Measurements from ENCODE around the gene WDR55. TPM values are rescaled to one million over a fixed set of nuclear protein-coding genes. Genes with fewer than 3 reads are reported as not detected.
"Not testable (repeated sequence)": the region's sequence is repeated elsewhere in the genome, so short reads cannot be mapped to it uniquely, and the experiment has no call there.

Gene WDR55
- total RNA-seq, 2 donors from 2014 or later = 8.3 to 12.4 TPM

DNA sequence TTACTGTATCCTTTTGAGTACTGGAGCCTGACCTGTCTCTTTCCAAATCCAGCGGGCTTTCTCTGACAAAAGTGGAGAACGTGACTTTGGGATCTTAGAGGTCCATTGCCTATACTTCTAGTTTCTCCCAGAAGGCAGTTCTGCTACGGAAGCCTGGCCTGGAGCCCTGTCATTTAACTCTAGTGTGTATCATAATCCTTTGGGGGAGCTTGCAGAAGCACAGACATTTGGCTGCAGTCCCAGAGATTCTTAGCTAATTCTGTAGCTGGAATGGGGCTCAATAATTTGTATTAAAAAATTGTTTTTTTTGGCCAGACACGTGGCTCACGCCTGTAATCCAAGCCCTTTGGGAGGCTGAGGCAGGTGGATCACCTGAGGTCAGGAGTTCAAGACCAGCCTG, 29.6 kb downstream of the WDR55 start:
- Histone ChIP-seq H3K27ac (no peak overlapping the region), H3K27me3 (no peaks in the 10 kb centered on the region), H3K36me3 (peaks cover 60% of the 10 kb centered on the region), H3K4me3 (no peak overlapping the region), H3K4me1 (peaks cover 0 to 27% of the 10 kb centered on the region in 2 donors), H3K9me3 (no peaks in the 10 kb centered on the region)
- TF ChIP-seq, protein P1, sequence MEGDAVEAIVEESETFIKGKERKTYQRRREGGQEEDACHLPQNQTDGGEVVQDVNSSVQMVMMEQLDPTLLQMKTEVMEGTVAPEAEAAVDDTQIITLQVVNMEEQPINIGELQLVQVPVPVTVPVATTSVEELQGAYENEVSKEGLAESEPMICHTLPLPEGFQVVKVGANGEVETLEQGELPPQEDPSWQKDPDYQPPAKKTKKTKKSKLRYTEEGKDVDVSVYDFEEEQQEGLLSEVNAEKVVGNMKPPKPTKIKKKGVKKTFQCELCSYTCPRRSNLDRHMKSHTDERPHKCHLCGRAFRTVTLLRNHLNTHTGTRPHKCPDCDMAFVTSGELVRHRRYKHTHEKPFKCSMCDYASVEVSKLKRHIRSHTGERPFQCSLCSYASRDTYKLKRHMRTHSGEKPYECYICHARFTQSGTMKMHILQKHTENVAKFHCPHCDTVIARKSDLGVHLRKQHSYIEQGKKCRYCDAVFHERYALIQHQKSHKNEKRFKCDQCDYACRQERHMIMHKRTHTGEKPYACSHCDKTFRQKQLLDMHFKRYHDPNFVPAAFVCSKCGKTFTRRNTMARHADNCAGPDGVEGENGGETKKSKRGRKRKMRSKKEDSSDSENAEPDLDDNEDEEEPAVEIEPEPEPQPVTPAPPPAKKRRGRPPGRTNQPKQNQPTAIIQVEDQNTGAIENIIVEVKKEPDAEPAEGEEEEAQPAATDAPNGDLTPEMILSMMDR (IDR thresholded peaks at IDR 0.05) = no peak
- DNase-seq (ENCODE audit: low spot score) = no peak

GRCh38 chr5:140696891-140697492, 32.3 kb downstream of the WDR55 start:
- H3K36me3 ChIP-seq = peaks cover 66% of the 10 kb centered on the region
- H3K4me1 ChIP-seq = peaks cover 0 to 30% of the 10 kb centered on the region in 2 donors
- no peak overlapping the region for H3K27ac ChIP-seq
- H3K4me3 ChIP-seq = no peak overlapping the region
- TF ChIP-seq, protein P1 (IDR thresholded peaks at IDR 0.05) = no peak
- H3K27me3 ChIP-seq = no peaks in the 10 kb centered on the region
- no peak for DNase-seq (ENCODE audit: low spot score)
- H3K9me3 ChIP-seq = no peaks in the 10 kb centered on the region

DNA sequence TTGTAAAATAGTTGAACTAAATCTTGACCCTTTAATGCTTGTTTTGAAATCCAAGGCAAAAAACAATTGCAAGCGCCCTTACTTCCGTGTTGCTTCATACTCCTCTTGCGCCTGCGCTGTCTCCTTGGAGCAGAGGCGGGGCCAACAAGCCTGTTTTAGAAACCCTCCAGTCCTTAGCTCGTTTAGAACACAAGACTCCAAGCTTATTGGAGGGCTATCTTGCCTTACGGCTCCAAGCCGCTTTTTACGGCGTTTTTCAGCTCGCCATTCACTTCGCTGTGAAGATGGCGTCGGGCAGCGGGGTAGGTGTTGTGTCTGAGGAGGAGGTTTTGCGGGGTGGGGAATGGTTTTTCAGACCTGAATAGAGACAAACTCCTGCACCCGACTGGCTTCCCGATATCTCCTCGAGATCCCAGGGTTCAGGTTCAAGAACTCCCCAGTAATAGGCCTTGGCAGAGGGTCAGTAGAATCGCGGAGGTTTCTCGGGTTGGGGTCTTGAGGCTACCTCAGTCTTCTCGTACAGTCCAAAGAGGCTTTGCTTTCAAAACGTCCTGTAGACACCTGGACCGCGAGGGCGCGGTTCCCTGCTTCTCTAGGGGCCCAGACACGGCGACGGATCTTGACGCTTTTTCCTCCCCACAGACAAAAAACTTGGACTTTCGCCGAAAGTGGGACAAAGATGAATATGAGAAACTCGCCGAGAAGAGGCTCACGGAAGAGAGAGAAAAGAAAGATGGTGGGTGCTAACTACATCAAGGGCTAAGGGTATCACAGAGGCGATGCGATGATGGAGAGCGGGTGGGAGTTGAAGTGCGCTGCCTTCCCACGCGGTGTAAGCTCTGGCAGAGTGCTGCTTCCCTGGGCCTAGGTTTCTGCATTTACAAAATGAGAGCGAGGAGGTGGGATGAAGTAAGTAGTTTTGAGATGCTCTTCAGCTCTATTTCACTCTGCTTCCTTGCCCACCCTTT, 35.8 kb downstream of the WDR55 start, which contains the start of gene ZMAT2:
ZMAT2 (plus strand) TSS at position 271 of the 968 bp plus-strand sequence; CDS start at position 285, 14 bp downstream.
- Histone ChIP-seq H3K27me3 (no peaks in the 10 kb centered on the region), H3K4me1 (peaks cover 0 to 15% of the 10 kb centered on the region in 2 donors), H3K36me3 (peaks cover 80% of the 10 kb centered on the region), H3K27ac (peak within 1 kb of the TSS in 1 of 2 donors; percentile 69), H3K4me3 (peak within 1 kb of the TSS; percentile 74), H3K9me3 (no peaks in the 10 kb centered on the region)
- TF ChIP-seq, protein P1 (IDR thresholded peaks at IDR 0.05) = no peak
- DNase-seq (ENCODE audit: low spot score) = peak; percentile 95

- Histone ChIP-seq H3K4me3 (no peak overlapping the region), H3K36me3 (peaks cover 40% of the 10 kb centered on the region), H3K27ac (no peak overlapping the region), H3K27me3 (no peaks in the 10 kb centered on the region), H3K9me3 (no peaks in the 10 kb centered on the region), H3K4me1 (peaks cover 0 to 7% of the 10 kb centered on the region in 2 donors)
- DNase-seq (ENCODE audit: low spot score) = no peak
- TF ChIP-seq, protein P1 (IDR thresholded peaks at IDR 0.05) = no peak
Measured at GRCh38 chr5:140707812-140708211, 43.1 kb downstream of the WDR55 start.

GRCh38 chr5:140708787-140709186, 44.1 kb downstream of the WDR55 start:
- H3K4me1 ChIP-seq; H3K27ac ChIP-seq; H3K9me3 ChIP-seq; H3K27me3 ChIP-seq; DNase-seq (ENCODE audit: low spot score); H3K4me3 ChIP-seq: not testable (repeated sequence)
- peaks cover 30% of the 10 kb centered on the region for H3K36me3 ChIP-seq

All from right atrium auricular region (tissue), 2 donors.